K562 (cell line): ENCODE data around the gene KIAA0825. TPM values are rescaled to one million over a fixed set of nuclear protein-coding genes. Genes with fewer than 3 reads are reported as not detected.

Experiments used
- ATAC-seq: fragments of 200-7000 bp; cut with Tn5 transposase; 3 replicates; pipeline ENCODE4 v1.9.1; 2020; ENCODE audit warnings: moderate library complexity
- BruUV-seq: library from RNA; stranded (reverse); fragments of 400-500 nt; replicated peaks from 2 replicates; lab custom pipeline; 2021; lab: Mats Ljungman, UMichigan
- CTCF ChIA-PET: fragments of 300-600 bp; formaldehyde crosslinking; extraction: SDS; loops from one replicate; lab custom pipeline; 2021; ENCODE audit warnings: low intra/inter-chr PET ratio; lab: Yijun Ruan, JAX
- POLR2A ChIA-PET: fragments of 300-600, 350-650 bp; sonication (Branson Sonifier 250); formaldehyde crosslinking; extraction: SDS; loops from one replicate; lab custom pipeline; 2021; ENCODE audit warnings: antibody characterized with exemption, inconsistent platforms; lab: Yijun Ruan, JAX
- DNase-seq, 4 experiments: peaks; one replicate each; pipeline versions ENCODE4 v3.0.0 to v3.0.0-alpha.2; 2011 to 2018; ENCODE audit warnings: low spot score in 3 of 4, mixed read lengths in 3 of 4; ENCODE audit errors: extremely low read depth in 1 of 4
- FAIRE-seq: peaks from 2 replicates; lab custom pipeline; 2011; peaks lifted over from hg19 to GRCh38; lab: Jason Lieb, UNC
- H2AFZ ChIP-seq: 2 replicates; pipeline ENCODE4 v1.6.0; 2011; ENCODE audit warnings: low read depth, low read length, control low read depth, inconsistent platforms
- H3K27ac ChIP-seq: fragments of 200-600 bp; 3 replicates; pipeline ENCODE4 v1.8.0; 2011; ENCODE audit warnings: low read depth, mild to moderate bottlenecking, control low read depth, inconsistent platforms, low read length, moderate library complexity, mixed read lengths; ENCODE audit errors: extremely low read depth
- H3K27me3 ChIP-seq, 2 experiments: fragments of 300-600 bp in 1 of 2; 2 replicates in 1 of 2; 3 replicates in 1 of 2; pipeline versions ENCODE4 v1.6.0 to v1.8.0; 2011; ENCODE audit warnings: inconsistent platforms in 2 of 2, low read length in 2 of 2, mild to moderate bottlenecking in 1 of 2, mixed read lengths in 1 of 2, moderate library complexity in 1 of 2; ENCODE audit not compliant: control insufficient read depth in 2 of 2, insufficient read depth in 2 of 2
- H3K36me3 ChIP-seq: fragments of 300-600 bp; 3 replicates; pipeline ENCODE4 v1.8.0; 2011; ENCODE audit warnings: mild to moderate bottlenecking, low read length, inconsistent platforms; ENCODE audit not compliant: control insufficient read depth, insufficient read depth
- H3K4me1 ChIP-seq, 2 experiments: fragments of 200-600 bp in 1 of 2; replicated peaks in 1 of 2; 2 replicates in 1 of 2; 3 replicates in 1 of 2; pipeline versions ENCODE4 v1.5.1 to v1.8.0; 2011; ENCODE audit warnings: inconsistent platforms in 2 of 2, low read length in 2 of 2, mild to moderate bottlenecking in 1 of 2, mixed read lengths in 1 of 2, moderate library complexity in 1 of 2; ENCODE audit not compliant: control insufficient read depth in 2 of 2, insufficient read depth in 2 of 2
- H3K4me2 ChIP-seq: 2 replicates; pipeline ENCODE4 v1.6.1; 2011; ENCODE audit warnings: low read length, control low read depth, inconsistent platforms, mixed read lengths; ENCODE audit not compliant: insufficient read depth
- H3K4me3 ChIP-seq: fragments of 200-600 bp; sonication (generic), shearing (Covaris generic); 2 replicates; pipeline ENCODE4 v1.5.1; 2016; ENCODE audit warnings: control low read depth, inconsistent platforms
- H3K79me2 ChIP-seq: fragments of 200-600 bp; 3 replicates; pipeline ENCODE4 v1.8.0; 2011; ENCODE audit warnings: low read length, inconsistent platforms; ENCODE audit not compliant: control insufficient read depth, insufficient read depth
- H3K9ac ChIP-seq, 2 experiments: 2 replicates each; pipeline versions ENCODE4 v1.6.0 to v1.6.1; 2011; ENCODE audit warnings: low read depth in 2 of 2, low read length in 2 of 2, control low read depth in 1 of 2, inconsistent platforms in 1 of 2, mild to moderate bottlenecking in 1 of 2, mixed read lengths in 1 of 2; ENCODE audit not compliant: insufficient read depth in 1 of 2
- H3K9me1 ChIP-seq: one replicate; pipeline ENCODE4 v1.6.0; 2011; ENCODE audit warnings: inconsistent platforms, mild to moderate bottlenecking, low read length, moderate library complexity; ENCODE audit not compliant: control insufficient read depth, insufficient read depth
- H3K9me3 ChIP-seq: replicated peaks from 2 replicates; pipeline ENCODE4 v1.5.1; 2011; ENCODE audit warnings: low read depth, low read length, inconsistent platforms; ENCODE audit not compliant: control insufficient read depth, insufficient read depth
- H4K20me1 ChIP-seq: replicated peaks from 2 replicates; pipeline ENCODE4 v1.6.1; 2011; ENCODE audit warnings: low read length, inconsistent platforms, mixed read lengths; ENCODE audit not compliant: control insufficient read depth, insufficient read depth
- ARID1B ChIP-seq: fragments of 450-650 bp; IDR thresholded peaks from 2 replicates; pipeline ENCODE4 v1.6.1; 2016; ENCODE audit warnings: antibody characterized with exemption, mild to moderate bottlenecking, inconsistent platforms
- CBX2 ChIP-seq: fragments of 200-600 bp; sonication (generic); IDR thresholded peaks from one replicate; pipeline ENCODE4 v1.6.1; 2012; ENCODE audit warnings: mild to moderate bottlenecking, low read length, inconsistent platforms; ENCODE audit not compliant: insufficient read depth, poor library complexity, severe bottlenecking
- ELF1 ChIP-seq: fragments of 200-800 bp; sonication (Bioruptor generic); IDR thresholded peaks from 2 replicates; pipeline ENCODE4 v1.6.1; 2016; ENCODE audit warnings: missing genetic modification characterization, missing compliant biosample characterization
- ETV5 ChIP-seq: sonication (generic); formaldehyde crosslinking; IDR thresholded peaks from 2 replicates; pipeline ENCODE4 v1.4.0; 2020; ENCODE audit warnings: low read depth, mild to moderate bottlenecking, missing genetic modification reagents
- GTF2F1 ChIP-seq: IDR thresholded peaks from 2 replicates; pipeline ENCODE4 v1.6.1; 2011; ENCODE audit warnings: low read depth, low read length, improper control_type of control experiment
- MAZ ChIP-seq, 2 experiments: fragments of 450-650 bp in 1 of 2; sonication (generic) in 1 of 2; formaldehyde crosslinking; IDR thresholded peaks in 1 of 2; conservative IDR thresholded peaks in 1 of 2; 2 replicates each; pipeline versions ENCODE4 v1.4.0 to v1.5.0; 2020; ENCODE audit warnings: mild to moderate bottlenecking in 1 of 2, missing genetic modification reagents in 1 of 2
- PTRF ChIP-seq: fragments of 450-650 bp; IDR thresholded peaks from 2 replicates; pipeline ENCODE4 v1.6.1; 2016; ENCODE audit warnings: mild to moderate bottlenecking, missing genetic modification characterization, missing compliant biosample characterization
- SPI1 ChIP-seq: IDR thresholded peaks from 2 replicates; pipeline ENCODE4 v1.6.1; 2011; ENCODE audit warnings: low read depth, low read length, control low read depth, borderline replicate concordance
- SREBF1 ChIP-seq: fragments of 150-350 bp; IDR thresholded peaks from 2 replicates; pipeline ENCODE4 v1.6.1; 2014; ENCODE audit warnings: antibody characterized with exemption, low read depth, low read length, borderline replicate concordance
- STAT6 ChIP-seq: sonication (generic); formaldehyde crosslinking; IDR thresholded peaks from 2 replicates; pipeline ENCODE4 v1.8.1; 2023; ENCODE audit warnings: mild to moderate bottlenecking, missing genetic modification reagents
- THRB ChIP-seq: fragments of 450-650 bp; formaldehyde crosslinking; conservative IDR thresholded peaks from 2 replicates; pipeline ENCODE4 v1.4.0; 2022; ENCODE audit warnings: mild to moderate bottlenecking, missing genetic modification characterization
- ZMIZ1 ChIP-seq, 2 experiments: fragments of 150-350 bp in 1 of 2; IDR thresholded peaks; 2 replicates each; pipeline ENCODE4 v1.6.1; 2012 to 2016; ENCODE audit warnings: low read depth in 2 of 2, low read length in 2 of 2, mild to moderate bottlenecking in 1 of 2, moderate library complexity in 1 of 2
- ZNF778 ChIP-seq: fragments of 450-650 bp; formaldehyde crosslinking; IDR thresholded peaks from 2 replicates; pipeline ENCODE4 v1.4.0; 2020; ENCODE audit warnings: mild to moderate bottlenecking, moderate library complexity
- WGBS: fragments of 100-300 bp; shearing (Covaris generic); methylation state at CpG from one replicate; pipeline ENCODE4 v1.1.6; 2016; ENCODE audit warnings: low coverage, mixed read lengths; ENCODE audit not compliant: insufficient coverage; ENCODE audit errors: missing lambda C conversion rate; 5-methylcytosine and 5-hydroxymethylcytosine counted together
- in situ Hi-C: fragments of 300-500 bp; cut with MboI; formaldehyde crosslinking; loops from 4 replicates; pipeline ENCODE4 v1.15.0; 2018; ENCODE audit warnings: inconsistent platforms, mixed read lengths
- intact Hi-C: fragments of 100-400 bp; cut with micrococcal nuclease; formaldehyde crosslinking; loops from 2 replicates; pipeline ENCODE4 v1.14.2; 2022
- polyA plus RNA-seq, 8 experiments: library from polyadenylated mRNA; depleted of rRNA in 4 of 8; stranded (reverse) in 5 of 8; unstranded in 3 of 8; fragments of >200 nt; fragmentation: Nextera tagmentation in 2 of 8; fragmentation: Illumina TruSeq in 1 of 8; extraction: Ambion mirVana in 2 of 8; extraction: Trizol in 1 of 8; gene quantifications; 2 replicates each; pipeline versions ENCODE4 v1.2.1 to v1.2.3, GENCODE V29; 2011 to 2014; ENCODE audit warnings: inconsistent platforms in 1 of 8, missing spikeins in 1 of 8
- total RNA-seq, 7 experiments: library from RNA; depleted of rRNA in 6 of 7; stranded (reverse); fragments of >200 nt in 6 of 7; fragmentation: Illumina TruSeq in 2 of 7; extraction: Trizol in 2 of 7; gene quantifications; 2 replicates each; pipeline versions ENCODE4 v1.2.1 to v1.2.3, GENCODE V29; 2011 to 2021; ENCODE audit warnings: low replicate concordance in 1 of 7

The KIAA0825 gene
- total and polyA plus RNA-seq, 9 of the 15 experiments (the other 6 are each of a cell fraction or from before 2014, with no cell fraction given), result 0.05 to 0.36 (median 0.16) TPM; not detected in 1

DNA sequence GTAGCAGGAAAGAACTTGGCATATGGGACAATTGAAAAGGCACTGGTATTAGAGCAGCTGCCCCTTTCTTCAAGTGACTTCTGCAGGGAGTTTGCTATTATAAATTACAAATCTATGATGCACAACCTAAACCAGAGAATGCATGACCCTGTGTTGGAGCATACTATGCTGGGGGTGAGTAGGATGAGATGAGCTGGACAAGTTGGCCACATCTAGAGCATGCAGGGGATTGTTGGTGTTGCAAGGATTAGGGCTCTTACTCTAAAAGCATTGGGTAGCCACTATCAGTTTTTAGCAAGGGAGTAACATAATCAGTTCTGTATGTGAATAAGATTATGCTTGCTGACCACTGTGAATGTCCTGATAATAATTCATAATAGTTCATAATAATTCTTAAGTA, 186.7 kb downstream of the KIAA0825 start (continued):
- no peak for TF ChIP-seq MAZ (CRISPR knock-in tag; conservative IDR thresholded peaks at IDR 0.05 in 1 of 2, IDR thresholded peaks at IDR 0.05 in 1 of 2)
- TF ChIP-seq ETV5 (CRISPR knock-in tag), result no peak
- no peak for TF ChIP-seq ARID1B
- no peak for TF ChIP-seq SPI1

GRCh38 chr5:94429566-94429965, 188.8 kb downstream of the KIAA0825 start:
- H3K27ac ChIP-seq, result no peak overlapping the region
- no TSS peak for BruUV-seq
- no peaks in the 10 kb centered on the region for H3K36me3 ChIP-seq
- H4K20me1 ChIP-seq, result no peaks in the 10 kb centered on the region
- FAIRE-seq (no peak), ATAC-seq (no peak), DNase-seq (no peak)
- no peaks in the 10 kb centered on the region for H3K9me1 ChIP-seq
- H3K9ac ChIP-seq, result no peak overlapping the region
- WGBS, result 0% methylated on average over 6 of the region's 6 CpGs
- in situ Hi-C loops (no loop called here), intact Hi-C loops (no loop called here)
- POLR2A ChIA-PET, result no interaction called here
- CTCF ChIA-PET, result no interaction called here
- no peaks in the 10 kb centered on the region for H3K27me3 ChIP-seq
- H2AFZ ChIP-seq, result no peak overlapping the region
- no peaks in the 10 kb centered on the region for H3K79me2 ChIP-seq
- H3K4me3 ChIP-seq, result no peak overlapping the region
- no peaks in the 10 kb centered on the region for H3K9me3 ChIP-seq
- H3K4me2 ChIP-seq, result no peak overlapping the region
- H3K4me1 ChIP-seq, result no peaks in the 10 kb centered on the region
- TF ChIP-seq ELF1 (no peak), SREBF1 (no peak), PTRF (tag) (no peak), ZNF778 (no peak), ZMIZ1 (IDR thresholded peaks at IDR 0.05; ENCODE audit: low read depth in 2 of 2, low read length in 2 of 2) (no peak), STAT6 (CRISPR knock-in tag) (no peak), CBX2 (no peak), GTF2F1 (no peak), THRB (CRISPR knock-in tag) (no peak)
